HEK293 (cell line): ENCODE results near the gene GPR149.

Experiments used
- CTCF ChIA-PET: fragments of 350-600 bp; formaldehyde crosslinking; extraction: SDS; loops from one replicate; lab custom pipeline; 2021; ENCODE audit warnings: antibody characterized with exemption; lab: Yijun Ruan, JAX
- POLR2A ChIA-PET: fragments of 300-600 bp; formaldehyde crosslinking; extraction: SDS; loops from one replicate; lab custom pipeline; 2020; ENCODE audit warnings: antibody characterized with exemption, inconsistent platforms; lab: Yijun Ruan, JAX
- H3K27ac ChIP-seq: fragments of 200-500 bp; sonication (Bioruptor generic); 2 replicates; pipeline ENCODE4 v1.5.1; 2014; ENCODE audit warnings: low read depth, low read length, control low read depth, inconsistent platforms; ENCODE audit errors: extremely low read depth
- H3K36me3 ChIP-seq, 2 experiments: fragments of 200-500 bp in 1 of 2; sonication (Bioruptor generic) in 1 of 2; 1 replicate in 1 of 2; 2 replicates in 1 of 2; pipeline ENCODE4 v1.5.1; 2014 to 2017; ENCODE audit warnings: inconsistent platforms in 2 of 2, low read length in 2 of 2; ENCODE audit not compliant: control insufficient read depth in 2 of 2, insufficient read depth in 1 of 2
- H3K4me1 ChIP-seq: fragments of 200-500 bp; sonication (Bioruptor generic); 2 replicates; pipeline ENCODE4 v1.5.1; 2014; ENCODE audit warnings: mild to moderate bottlenecking, low read length, inconsistent platforms; ENCODE audit not compliant: control insufficient read depth, insufficient read depth
- H3K4me3 ChIP-seq: 2 replicates; pipeline ENCODE4 v1.5.1; 2011; ENCODE audit warnings: low read depth, mild to moderate bottlenecking, control low read depth, low read length, moderate library complexity
- H3K9me3 ChIP-seq: fragments of 200-500 bp; sonication (Bioruptor generic); 2 replicates; pipeline ENCODE4 v1.5.1; 2014; ENCODE audit warnings: low read depth, low read length, inconsistent platforms; ENCODE audit not compliant: control insufficient read depth, insufficient read depth
- BCL11A ChIP-seq: fragments of 450-650 bp; formaldehyde crosslinking; IDR thresholded peaks from 2 replicates; pipeline ENCODE4 v1.5.1; 2016; ENCODE audit warnings: low read depth, missing biosample characterization, missing genetic modification characterization
- CTCF ChIP-seq: fragments of 450-650 bp; formaldehyde crosslinking; IDR thresholded peaks from 2 replicates; pipeline ENCODE4 v1.5.1; 2016; ENCODE audit warnings: missing biosample characterization, missing genetic modification characterization
- KLF10 ChIP-seq: fragments of 450-650 bp; IDR thresholded peaks from 2 replicates; pipeline ENCODE4 v1.5.1; 2018; ENCODE audit warnings: missing biosample characterization, mild to moderate bottlenecking, missing genetic modification characterization
- KLF7 ChIP-seq: fragments of 450-650 bp; formaldehyde crosslinking; IDR thresholded peaks from 2 replicates; pipeline ENCODE4 v1.5.1; 2016; ENCODE audit warnings: missing biosample characterization, missing genetic modification characterization, borderline replicate concordance
- REST ChIP-seq: fragments of 450-650 bp; formaldehyde crosslinking; IDR thresholded peaks from 2 replicates; pipeline ENCODE4 v1.5.1; 2016; ENCODE audit warnings: missing biosample characterization, missing genetic modification characterization
- SP7 ChIP-seq: fragments of 450-650 bp; formaldehyde crosslinking; IDR thresholded peaks from 2 replicates; pipeline ENCODE4 v1.5.1; 2016; ENCODE audit warnings: missing biosample characterization, missing genetic modification characterization
- ZNF146 ChIP-seq: fragments of 450-650 bp; formaldehyde crosslinking; IDR thresholded peaks from 2 replicates; pipeline ENCODE4 v1.5.1; 2016; ENCODE audit warnings: missing biosample characterization, missing genetic modification characterization
- ZNF211 ChIP-seq: fragments of 450-650 bp; formaldehyde crosslinking; IDR thresholded peaks from 2 replicates; pipeline ENCODE4 v1.5.1; 2016; ENCODE audit warnings: low read depth, missing biosample characterization, missing genetic modification characterization
- ZNF280D ChIP-seq: fragments of 450-650 bp; formaldehyde crosslinking; IDR thresholded peaks from 2 replicates; pipeline ENCODE4 v1.5.1; 2016; ENCODE audit warnings: missing biosample characterization, missing genetic modification characterization
- ZNF621 ChIP-seq: fragments of 450-650 bp; formaldehyde crosslinking; IDR thresholded peaks from 2 replicates; pipeline ENCODE4 v1.5.1; 2017; ENCODE audit warnings: missing biosample characterization, missing genetic modification characterization
- ZNF623 ChIP-seq: fragments of 450-650 bp; formaldehyde crosslinking; IDR thresholded peaks from 2 replicates; pipeline ENCODE4 v1.5.1; 2016; ENCODE audit warnings: missing biosample characterization, missing genetic modification characterization
- ZNF660 ChIP-seq: fragments of 450-650 bp; IDR thresholded peaks from 2 replicates; pipeline ENCODE4 v1.5.1; 2018; ENCODE audit warnings: missing biosample characterization, mild to moderate bottlenecking, missing genetic modification characterization
- ZNF701 ChIP-seq: fragments of 450-650 bp; formaldehyde crosslinking; IDR thresholded peaks from 2 replicates; pipeline ENCODE4 v1.5.1; 2016; ENCODE audit warnings: missing biosample characterization, missing genetic modification characterization
- ZNF76 ChIP-seq: fragments of 450-650 bp; formaldehyde crosslinking; IDR thresholded peaks from 2 replicates; pipeline ENCODE4; 2016; ENCODE audit warnings: low read depth, missing biosample characterization, missing genetic modification characterization, borderline replicate concordance
- ZNF791 ChIP-seq: fragments of 450-650 bp; formaldehyde crosslinking; IDR thresholded peaks from 2 replicates; pipeline ENCODE4 v1.5.1; 2016; ENCODE audit warnings: missing biosample characterization, missing genetic modification characterization
- ZNF830 ChIP-seq: fragments of 450-650 bp; IDR thresholded peaks from 2 replicates; pipeline ENCODE4 v1.5.0; 2018; ENCODE audit warnings: missing biosample characterization, missing genetic modification characterization, low read depth, mild to moderate bottlenecking, moderate library complexity
- ZSCAN30 ChIP-seq: fragments of 450-650 bp; IDR thresholded peaks from 2 replicates; pipeline ENCODE4 v1.5.1; 2018; ENCODE audit warnings: missing biosample characterization, mild to moderate bottlenecking, missing genetic modification characterization, moderate library complexity
- TF ChIP-seq, protein P1 (sequence below): fragments of 450-650 bp; formaldehyde crosslinking; IDR thresholded peaks from 2 replicates; pipeline ENCODE4 v1.5.1; 2017; ENCODE audit warnings: missing biosample characterization, missing genetic modification characterization
- TF ChIP-seq, protein P2 (sequence below): fragments of 450-650 bp; IDR thresholded peaks from 2 replicates; pipeline ENCODE4 v1.5.1; 2018; ENCODE audit warnings: missing biosample characterization, missing genetic modification characterization
- TF ChIP-seq, protein P3 (sequence below): fragments of 450-650 bp; formaldehyde crosslinking; IDR thresholded peaks from 2 replicates; pipeline ENCODE4 v1.5.1; 2017; ENCODE audit warnings: missing biosample characterization, missing genetic modification characterization
- TF ChIP-seq, protein P4 (sequence below): fragments of 450-650 bp; formaldehyde crosslinking; IDR thresholded peaks from 2 replicates; pipeline ENCODE4 v1.5.1; 2016; ENCODE audit warnings: missing biosample characterization, missing genetic modification characterization

The GPR149 gene

DNA sequence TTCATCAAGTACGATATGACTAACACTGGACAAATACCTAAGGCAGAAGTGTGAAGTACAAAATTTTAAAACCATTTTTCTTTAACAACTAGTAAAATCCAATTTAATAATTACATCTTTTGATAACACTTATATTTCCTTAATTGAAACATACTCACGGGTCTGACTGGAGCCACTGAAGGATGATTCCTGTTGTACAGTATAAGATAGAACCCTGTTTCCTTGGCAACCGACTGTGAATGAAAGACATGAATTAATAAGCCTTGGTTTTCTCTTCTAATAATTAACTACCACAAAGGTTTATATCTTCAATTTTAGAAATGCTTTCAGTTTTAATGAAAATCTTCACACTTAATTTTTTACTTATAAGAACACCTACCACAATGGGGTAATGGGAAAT is 125.1 kb downstream of the GPR149 start (continued):
- TF ChIP-seq, protein P1, sequence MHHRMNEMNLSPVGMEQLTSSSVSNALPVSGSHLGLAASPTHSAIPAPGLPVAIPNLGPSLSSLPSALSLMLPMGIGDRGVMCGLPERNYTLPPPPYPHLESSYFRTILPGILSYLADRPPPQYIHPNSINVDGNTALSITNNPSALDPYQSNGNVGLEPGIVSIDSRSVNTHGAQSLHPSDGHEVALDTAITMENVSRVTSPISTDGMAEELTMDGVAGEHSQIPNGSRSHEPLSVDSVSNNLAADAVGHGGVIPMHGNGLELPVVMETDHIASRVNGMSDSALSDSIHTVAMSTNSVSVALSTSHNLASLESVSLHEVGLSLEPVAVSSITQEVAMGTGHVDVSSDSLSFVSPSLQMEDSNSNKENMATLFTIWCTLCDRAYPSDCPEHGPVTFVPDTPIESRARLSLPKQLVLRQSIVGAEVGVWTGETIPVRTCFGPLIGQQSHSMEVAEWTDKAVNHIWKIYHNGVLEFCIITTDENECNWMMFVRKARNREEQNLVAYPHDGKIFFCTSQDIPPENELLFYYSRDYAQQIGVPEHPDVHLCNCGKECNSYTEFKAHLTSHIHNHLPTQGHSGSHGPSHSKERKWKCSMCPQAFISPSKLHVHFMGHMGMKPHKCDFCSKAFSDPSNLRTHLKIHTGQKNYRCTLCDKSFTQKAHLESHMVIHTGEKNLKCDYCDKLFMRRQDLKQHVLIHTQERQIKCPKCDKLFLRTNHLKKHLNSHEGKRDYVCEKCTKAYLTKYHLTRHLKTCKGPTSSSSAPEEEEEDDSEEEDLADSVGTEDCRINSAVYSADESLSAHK (tag by site-specific recombination): no peak
- TF ChIP-seq ZNF280D (no peak), ZNF76 (no peak), ZNF660 (tag by site-specific recombination) (no peak), ZNF830 (tag by site-specific recombination) (no peak), KLF10 (tag by site-specific recombination) (no peak), ZNF791 (tag by site-specific recombination) (no peak), SP7 (tag by site-specific recombination) (no peak), ZNF701 (tag by site-specific recombination) (no peak)

- peaks cover 20 to 88% of the 10 kb centered on the region in 2 experiments for H3K36me3 ChIP-seq
- CTCF ChIA-PET: no interaction called here
- POLR2A ChIA-PET: no interaction called here
Observed at GRCh38 chr3:154304116-154304786, 125.7 kb downstream of the GPR149 start.

More at GRCh38 chr3:154304116-154304786, 125.7 kb downstream of the GPR149 start:
- TF ChIP-seq CTCF (no peak), ZSCAN30 (tag by site-specific recombination) (no peak), ZNF621 (tag by site-specific recombination) (no peak), ZNF623 (tag by site-specific recombination) (no peak), BCL11A (tag by site-specific recombination) (no peak), REST (tag by site-specific recombination) (no peak), KLF7 (no peak), ZNF146 (tag by site-specific recombination) (no peak), ZNF211 (tag by site-specific recombination) (no peak)
- TF ChIP-seq, protein P2, sequence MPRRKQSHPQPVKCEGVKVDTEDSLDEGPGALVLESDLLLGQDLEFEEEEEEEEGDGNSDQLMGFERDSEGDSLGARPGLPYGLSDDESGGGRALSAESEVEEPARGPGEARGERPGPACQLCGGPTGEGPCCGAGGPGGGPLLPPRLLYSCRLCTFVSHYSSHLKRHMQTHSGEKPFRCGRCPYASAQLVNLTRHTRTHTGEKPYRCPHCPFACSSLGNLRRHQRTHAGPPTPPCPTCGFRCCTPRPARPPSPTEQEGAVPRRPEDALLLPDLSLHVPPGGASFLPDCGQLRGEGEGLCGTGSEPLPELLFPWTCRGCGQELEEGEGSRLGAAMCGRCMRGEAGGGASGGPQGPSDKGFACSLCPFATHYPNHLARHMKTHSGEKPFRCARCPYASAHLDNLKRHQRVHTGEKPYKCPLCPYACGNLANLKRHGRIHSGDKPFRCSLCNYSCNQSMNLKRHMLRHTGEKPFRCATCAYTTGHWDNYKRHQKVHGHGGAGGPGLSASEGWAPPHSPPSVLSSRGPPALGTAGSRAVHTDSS (tag by site-specific recombination): no peak
- TF ChIP-seq, protein P3, sequence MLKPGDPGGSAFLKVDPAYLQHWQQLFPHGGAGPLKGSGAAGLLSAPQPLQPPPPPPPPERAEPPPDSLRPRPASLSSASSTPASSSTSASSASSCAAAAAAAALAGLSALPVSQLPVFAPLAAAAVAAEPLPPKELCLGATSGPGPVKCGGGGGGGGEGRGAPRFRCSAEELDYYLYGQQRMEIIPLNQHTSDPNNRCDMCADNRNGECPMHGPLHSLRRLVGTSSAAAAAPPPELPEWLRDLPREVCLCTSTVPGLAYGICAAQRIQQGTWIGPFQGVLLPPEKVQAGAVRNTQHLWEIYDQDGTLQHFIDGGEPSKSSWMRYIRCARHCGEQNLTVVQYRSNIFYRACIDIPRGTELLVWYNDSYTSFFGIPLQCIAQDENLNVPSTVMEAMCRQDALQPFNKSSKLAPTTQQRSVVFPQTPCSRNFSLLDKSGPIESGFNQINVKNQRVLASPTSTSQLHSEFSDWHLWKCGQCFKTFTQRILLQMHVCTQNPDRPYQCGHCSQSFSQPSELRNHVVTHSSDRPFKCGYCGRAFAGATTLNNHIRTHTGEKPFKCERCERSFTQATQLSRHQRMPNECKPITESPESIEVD: no peak
- TF ChIP-seq, protein P4, sequence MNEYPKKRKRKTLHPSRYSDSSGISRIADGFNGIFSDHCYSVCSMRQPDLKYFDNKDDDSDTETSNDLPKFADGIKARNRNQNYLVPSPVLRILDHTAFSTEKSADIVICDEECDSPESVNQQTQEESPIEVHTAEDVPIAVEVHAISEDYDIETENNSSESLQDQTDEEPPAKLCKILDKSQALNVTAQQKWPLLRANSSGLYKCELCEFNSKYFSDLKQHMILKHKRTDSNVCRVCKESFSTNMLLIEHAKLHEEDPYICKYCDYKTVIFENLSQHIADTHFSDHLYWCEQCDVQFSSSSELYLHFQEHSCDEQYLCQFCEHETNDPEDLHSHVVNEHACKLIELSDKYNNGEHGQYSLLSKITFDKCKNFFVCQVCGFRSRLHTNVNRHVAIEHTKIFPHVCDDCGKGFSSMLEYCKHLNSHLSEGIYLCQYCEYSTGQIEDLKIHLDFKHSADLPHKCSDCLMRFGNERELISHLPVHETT (tag by site-specific recombination): no peak
- Histone ChIP-seq H3K27ac (no peak overlapping the region), H3K9me3 (no peaks in the 10 kb centered on the region), H3K4me1 (no peaks in the 10 kb centered on the region), H3K4me3 (no peak overlapping the region)
